ENCODE results near the gene PANX2.
"Not testable (repeated sequence)": the region's sequence is repeated elsewhere in the genome, so short reads cannot be mapped to it uniquely, and the experiment has no call there.

Gene PANX2

DNA sequence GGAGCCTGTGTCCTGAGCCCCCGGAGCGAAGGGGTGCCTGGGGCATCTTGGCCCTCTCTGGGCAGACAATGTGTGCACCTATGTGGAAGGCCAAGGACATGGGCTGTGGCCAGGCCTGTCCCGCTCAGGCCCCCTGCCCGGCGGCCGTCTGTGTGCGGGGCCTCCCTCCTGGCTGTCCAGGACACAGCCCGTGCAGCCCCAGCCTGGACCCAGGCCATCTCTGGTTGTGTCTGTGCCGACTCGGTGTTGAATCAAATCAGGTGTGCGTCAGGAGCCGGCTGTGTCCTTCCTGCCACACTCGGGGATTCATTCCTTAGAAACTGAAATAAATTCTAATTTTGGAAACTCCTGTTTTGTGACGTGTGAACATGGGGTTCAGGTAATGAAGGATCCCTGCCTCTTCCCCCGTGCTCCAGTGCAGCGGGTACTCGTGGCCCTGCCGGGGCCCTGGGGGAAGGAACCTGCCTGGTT is 28.8 kb downstream of the PANX2 start:
- no peak for DNase-seq (ENCODE audit: low read depth in 2 of 2)

DNA sequence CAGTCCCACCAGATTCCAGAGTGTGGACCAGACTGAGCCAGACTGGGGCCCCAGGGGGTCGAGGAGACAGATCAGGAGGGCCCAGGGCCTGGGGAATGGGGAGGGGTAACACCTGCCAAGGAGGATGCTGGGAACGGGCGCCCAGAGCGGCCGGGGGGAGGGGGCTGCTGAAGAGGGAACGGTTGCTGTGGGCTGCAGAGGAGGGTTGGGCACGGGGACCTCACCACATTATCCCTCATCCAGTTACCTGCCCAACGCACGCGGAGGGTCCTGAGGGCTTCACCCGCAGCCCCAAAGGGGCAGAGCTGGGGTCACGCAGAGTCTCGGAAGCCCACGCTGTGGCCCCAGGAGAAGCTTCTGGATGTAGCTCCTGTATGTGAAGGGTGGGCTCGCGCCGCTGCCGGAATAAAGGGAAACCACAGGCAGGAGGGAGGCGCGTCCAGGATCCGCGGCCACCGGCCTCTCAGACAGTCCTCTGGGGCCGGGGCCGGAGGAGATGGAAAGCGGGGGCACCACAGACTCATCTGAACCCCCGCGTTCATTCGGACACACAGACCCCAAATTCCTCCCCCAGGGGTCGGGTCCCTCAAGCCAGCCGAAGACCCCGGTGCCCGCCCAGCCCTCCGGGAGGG is 29.4 kb downstream of the PANX2 start:
- DNase-seq (ENCODE audit: low read depth in 2 of 2), result no peak

DNA sequence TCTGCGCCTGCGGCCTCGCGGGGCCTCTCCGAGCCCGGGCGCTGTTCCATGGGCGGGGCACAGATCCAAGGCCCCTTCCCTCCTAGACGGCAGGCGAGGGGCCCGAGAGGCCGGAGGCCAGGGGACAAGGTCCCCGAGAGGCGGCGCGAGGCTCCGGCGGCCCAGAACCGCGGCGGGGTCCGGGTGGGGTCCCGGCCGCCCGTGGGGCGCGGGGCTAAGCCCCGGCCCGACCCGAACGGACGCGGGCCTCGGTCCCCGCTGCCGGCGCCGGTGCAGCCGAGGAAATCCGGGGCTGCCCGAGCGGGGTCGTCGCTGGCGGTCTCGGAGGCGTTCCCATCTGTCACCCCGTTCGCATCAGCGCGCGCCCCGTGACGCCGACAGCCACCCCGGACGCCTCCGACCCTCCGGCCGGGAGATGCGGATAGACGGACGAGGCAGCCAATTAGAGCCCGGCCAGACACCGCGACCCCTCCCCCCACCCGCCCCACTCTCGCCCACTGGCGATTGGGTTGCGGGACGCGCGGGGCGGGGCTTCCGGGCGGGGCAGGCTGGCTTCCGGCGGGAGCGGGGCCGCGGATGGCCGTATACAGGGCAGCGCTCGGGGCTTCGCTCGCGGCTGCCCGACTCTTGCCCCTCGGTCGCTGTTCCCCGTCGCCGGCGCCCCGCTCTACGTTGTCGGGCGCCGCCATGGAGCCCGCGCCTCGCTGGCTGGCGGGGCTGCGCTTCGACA is 30.1 kb downstream of the PANX2 start, which contains the start of gene SELENOO:
TSS of gene SELENOO (plus strand) at position 551 of the 730 bp plus-strand sequence. CDS start at position 577, 26 bp downstream.
- DNase-seq (ENCODE audit: low read depth in 2 of 2), result peak; percentile 76 to 88

DNA sequence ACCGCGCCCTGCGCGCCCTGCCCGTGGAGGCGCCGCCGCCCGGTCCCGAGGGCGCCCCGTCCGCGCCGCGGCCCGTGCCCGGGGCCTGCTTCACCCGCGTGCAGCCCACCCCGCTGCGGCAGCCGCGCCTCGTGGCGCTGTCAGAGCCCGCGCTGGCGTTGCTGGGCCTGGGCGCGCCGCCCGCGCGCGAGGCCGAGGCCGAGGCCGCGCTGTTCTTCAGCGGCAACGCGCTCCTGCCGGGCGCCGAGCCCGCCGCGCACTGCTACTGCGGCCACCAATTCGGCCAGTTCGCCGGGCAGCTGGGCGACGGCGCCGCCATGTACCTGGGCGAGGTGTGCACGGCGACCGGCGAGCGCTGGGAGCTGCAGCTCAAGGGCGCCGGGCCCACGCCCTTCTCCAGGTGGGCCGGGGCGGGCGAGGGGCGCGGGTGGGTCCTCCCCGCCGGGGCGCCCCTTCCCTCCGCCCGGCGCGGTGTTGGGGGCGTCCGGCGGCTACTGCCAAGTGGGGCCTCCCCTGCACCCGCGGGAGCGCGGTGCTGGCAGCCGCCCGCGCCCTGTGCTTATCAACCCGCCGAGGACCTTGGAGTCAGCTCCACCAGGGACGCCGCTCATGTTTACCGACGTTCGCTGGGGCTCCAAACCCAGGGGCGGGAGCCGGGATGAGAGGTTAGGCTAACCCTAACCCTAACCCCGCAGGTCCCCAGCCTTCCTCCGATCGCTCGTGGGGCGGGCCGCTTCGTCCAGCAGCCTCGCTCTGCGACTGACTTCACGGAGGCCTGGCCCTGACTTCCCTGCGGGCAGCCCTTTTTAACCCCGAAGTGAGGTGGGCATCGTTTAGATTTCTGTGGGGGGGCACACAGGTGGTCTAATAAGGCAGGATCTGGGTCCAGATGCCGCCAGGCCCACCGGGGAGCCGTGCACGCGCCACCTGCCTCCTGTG is 30.9 kb downstream of the PANX2 start:
- DNase-seq (ENCODE audit: low read depth in 2 of 2), result no peak

DNA sequence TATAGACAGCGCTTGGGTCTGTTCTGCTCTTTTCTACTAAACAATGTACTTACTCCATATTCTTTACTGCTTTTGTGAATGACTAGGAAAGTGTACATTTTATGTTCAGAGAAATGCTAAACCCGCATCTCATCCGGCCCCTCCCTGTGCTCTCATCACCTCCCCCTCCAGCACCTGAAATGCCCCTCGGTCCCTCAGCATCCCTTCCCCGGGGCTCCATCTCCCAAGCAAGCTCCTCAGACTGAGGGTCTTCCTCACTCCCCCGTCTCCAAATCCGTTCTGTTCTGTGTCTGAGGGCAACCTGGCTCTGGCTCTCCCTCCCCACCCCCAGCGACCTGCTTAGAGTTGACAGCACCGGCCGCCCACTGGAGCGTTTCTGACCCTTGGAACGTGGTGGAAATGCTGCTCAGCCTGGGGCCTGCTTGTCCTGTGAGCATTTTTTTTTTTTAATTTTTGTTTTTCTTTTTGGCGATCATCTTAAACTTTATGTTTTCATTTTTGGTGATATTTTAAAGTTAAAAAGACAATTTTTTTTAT is 31.7 kb downstream of the PANX2 start:
- DNase-seq (ENCODE audit: low read depth in 2 of 2), result no peak

DNA sequence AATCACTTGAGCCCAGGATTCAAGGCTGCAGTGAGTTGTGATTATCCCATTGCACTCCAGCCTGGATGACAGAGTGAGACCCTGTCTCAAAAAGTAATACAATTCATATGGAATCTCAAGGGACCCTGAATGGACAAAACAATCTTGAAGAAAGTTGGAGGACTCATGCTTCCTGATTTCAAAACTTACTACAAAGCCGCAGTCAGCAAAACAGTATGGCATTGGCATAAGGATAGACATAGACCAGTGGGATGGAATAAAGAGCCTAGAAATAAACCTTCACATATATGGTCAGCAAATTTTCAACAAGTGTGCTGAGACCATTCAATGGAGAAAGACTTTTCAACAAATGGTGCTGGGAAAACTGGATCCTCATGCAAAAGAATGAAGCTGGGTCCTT is 32.8 kb downstream of the PANX2 start:
- DNase-seq (ENCODE audit: low read depth in 2 of 2), result no peak

DNA sequence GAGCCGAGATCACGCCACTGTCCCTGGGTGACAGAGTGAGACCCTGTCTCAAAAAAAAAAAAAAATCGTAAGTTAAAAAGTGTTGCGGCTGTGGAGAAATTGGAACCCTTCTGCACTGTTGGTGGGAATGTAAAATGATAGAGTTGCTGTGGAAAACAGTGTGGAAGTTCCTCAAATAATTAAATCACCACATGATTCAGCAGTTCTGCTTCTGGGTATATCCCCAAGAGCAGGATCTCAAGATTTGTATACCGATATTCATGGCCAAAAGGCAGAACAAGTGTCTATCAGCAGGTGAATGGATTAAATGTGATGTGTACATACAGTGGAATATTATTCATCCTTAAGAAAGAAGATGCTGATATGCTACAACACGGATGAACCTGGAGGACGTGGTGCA is 34.0 kb downstream of the PANX2 start:
- DNase-seq (ENCODE audit: low read depth in 2 of 2), result no peak

DNA sequence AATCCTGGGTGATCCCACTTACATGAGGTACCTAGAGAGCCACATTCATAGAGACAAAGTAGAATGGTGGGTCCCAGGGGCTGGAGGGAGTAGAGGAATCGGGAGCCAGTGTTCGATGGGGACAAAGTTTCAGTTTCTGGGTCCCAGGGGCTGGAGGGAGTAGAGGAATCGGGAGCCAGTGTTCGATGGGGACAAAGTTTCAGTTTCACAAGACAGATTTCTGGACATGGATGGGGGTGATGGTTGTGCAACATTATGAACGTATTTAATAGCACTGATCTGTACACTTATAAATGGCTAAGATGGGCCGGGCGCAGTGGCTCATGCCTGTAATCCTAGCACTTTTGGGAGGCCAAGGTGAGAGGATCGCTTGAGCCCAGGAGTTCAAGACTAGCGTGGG is 34.5 kb downstream of the PANX2 start:
- DNase-seq (ENCODE audit: low read depth in 2 of 2), result not testable (repeated sequence)

DNA sequence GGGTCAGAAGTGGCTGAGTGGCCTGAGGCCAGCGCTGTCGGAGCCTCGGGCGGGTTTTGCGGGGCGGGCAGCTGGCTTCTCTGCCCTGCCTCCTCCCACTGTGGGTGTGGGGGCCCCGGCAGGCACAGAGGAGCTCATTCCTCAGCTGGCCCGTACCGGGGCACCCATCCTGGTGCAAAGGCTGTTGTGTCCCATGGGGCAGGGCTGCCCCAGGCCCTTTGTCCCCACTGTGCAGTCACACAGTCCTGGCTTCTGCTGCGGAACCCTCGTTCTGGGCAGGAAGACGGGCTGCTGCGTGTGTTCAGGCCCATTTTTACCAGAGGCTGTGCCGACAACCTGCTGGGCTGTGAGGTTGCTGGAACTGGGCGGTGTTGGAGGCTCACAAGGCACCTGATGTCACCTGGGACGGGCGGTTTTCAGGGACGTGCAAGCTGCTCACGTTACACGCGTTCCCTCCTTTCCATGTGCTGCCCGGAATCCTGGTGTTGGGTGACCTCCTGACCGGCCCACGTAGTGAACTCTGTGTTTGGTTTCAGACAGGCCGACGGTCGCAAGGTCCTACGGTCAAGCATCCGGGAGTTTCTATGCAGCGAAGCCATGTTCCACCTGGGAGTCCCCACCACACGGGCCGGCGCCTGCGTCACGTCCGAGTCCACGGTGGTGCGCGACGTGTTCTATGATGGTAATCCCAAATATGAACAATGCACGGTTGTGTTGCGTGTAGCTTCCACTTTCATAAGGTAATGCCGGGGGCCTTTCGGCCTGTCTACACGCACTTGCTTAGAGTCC is 35.4 kb downstream of the PANX2 start:
- DNase-seq (ENCODE audit: low read depth in 2 of 2), result no peak

DNA sequence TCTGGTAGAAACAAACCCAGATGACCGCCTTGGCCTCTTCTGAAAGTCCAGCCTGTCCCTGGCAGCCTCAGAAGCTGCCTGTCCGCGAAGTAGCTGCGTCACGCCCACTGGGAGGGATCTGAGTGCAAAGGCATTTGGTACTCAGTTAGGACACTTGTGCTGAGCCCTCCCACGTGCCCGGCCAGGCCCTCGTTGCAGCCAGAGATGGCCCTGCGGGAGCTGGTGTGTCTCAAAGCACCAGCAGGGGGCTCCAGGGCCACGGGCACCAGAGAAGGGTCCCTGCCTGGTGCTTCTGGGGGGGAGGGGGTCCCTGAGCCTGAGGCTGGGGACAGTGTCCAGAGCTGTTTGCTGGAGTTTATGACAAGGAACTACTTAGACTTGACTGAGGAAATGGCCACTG is 36.1 kb downstream of the PANX2 start:
- no peak for DNase-seq (ENCODE audit: low read depth in 2 of 2)

DNA sequence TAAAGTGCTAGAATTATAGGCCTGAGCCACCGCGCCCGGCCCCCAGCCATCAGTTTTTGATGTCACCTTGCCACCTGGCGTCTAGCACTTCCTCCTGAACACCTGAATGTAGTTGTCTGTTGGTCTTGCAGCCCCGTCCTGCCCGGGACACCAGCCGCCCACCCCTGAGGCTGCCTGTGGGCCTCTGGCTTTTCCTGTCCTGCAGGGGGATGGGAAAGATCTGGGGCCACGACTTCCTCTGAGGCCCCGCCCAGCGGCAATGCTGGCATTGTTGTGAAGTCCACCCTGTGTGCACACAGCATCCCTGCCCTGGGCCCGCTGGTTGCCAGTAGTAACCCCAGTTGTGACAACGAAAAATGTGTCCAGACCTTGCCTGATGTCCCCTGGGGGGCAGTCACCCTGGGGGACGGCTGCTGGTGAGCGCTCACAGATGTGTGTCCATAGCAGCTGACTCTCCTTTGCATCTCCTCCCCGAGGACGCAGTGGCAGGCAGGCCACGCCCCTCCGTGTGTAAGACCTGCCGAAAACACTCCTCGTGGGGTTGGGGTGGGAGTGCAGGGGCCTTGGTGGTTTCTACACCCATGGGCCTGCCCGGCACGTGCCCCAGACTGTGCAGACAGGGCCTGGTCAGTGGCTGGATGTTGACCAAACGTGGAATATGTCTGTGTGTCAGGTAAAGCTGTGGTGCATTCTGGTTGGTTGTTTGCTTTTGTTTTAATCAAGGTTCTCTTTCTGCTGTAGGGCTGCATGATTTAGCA is 37.0 kb downstream of the PANX2 start:
- no peak for DNase-seq (ENCODE audit: low read depth in 2 of 2)

DNA sequence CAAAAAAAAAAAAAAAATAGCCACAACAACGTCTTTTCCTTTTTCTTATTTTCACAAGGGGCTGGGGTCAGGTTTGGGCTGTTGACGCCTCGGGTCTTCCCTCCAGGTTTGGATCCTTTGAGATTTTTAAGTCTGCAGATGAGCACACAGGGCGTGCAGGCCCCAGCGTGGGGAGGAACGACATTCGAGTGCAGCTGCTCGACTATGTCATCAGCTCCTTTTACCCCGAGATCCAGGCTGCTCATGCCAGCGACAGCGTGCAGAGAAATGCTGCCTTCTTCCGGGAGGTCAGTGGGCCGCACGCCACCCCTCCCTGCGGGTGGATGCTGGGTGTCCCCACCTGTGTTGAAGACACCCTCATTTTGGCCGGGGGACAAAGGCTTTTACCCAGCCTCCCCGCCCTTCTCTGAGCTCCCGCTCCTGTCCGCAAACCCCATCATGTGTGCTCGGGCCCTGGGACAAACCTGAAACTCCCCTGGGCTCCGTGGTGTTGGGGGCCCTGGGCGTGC is 38.0 kb downstream of the PANX2 start:
- DNase-seq (ENCODE audit: low read depth in 2 of 2), result no peak

DNA sequence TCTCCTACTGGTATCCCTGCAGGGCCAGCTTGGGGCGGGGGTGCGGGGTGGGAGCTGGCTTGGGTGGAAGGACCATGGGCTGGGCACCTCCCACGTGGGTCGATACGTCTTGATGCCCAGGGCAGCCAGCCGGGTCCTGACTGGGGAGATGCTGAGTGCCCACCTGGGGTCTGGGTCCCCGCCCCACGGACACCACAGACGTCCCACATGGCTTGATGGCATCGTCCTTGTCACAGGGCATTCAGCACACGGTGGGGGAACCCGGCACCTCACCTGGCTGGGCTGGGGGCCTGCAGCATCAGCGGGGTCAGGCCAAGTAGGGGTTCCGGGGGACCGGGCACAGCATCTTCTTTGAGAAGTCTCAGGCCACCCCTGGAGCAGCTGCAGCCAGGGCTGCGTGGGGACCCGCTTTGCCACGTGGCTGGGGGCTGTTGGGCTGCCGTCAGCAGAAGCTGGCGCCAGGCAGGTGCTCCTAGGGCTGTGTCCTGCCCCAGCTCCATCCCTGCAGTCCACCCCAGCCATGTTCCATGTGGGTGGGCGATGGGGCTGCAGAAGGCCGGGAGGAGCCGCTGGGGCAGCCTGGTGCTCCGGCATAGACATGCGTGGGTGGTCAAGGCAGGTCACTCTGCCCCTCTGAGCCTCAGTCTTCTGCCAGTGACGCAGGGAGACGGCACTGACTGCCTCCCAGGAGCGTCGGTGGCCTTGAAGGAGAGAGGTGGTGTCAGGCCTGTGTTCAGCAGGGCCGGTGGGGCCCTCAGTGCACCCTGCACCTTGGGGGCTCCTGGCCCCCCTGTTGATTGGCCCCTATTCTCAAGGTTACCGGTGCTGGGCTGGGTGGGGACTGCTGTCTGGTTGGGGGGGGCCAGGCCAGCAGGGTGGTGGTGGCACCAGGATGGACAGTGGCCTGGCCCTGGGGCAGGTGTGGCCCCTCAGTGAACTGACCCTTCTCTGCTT is 38.7 kb downstream of the PANX2 start:
- no peak for DNase-seq (ENCODE audit: low read depth in 2 of 2)

DNA sequence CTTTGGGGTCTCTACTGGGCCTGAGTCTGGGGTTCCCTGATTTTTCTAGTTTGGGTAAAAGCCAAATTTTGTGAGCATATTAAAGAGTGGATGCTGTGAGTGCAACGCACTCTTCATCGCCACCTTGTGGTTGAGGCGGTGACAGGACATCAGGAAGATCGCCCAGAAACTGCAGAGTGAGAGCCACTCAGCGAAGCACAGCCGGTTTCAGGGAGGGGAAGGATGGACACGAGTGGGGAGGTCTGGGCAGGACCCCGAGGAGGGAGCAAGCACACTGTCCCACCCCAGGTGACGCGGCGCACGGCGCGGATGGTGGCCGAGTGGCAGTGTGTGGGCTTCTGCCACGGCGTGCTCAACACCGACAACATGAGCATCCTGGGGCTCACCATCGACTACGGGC is 39.4 kb downstream of the PANX2 start:
- peak; percentile 31 to 40 for DNase-seq (ENCODE audit: low read depth in 2 of 2)

DNA sequence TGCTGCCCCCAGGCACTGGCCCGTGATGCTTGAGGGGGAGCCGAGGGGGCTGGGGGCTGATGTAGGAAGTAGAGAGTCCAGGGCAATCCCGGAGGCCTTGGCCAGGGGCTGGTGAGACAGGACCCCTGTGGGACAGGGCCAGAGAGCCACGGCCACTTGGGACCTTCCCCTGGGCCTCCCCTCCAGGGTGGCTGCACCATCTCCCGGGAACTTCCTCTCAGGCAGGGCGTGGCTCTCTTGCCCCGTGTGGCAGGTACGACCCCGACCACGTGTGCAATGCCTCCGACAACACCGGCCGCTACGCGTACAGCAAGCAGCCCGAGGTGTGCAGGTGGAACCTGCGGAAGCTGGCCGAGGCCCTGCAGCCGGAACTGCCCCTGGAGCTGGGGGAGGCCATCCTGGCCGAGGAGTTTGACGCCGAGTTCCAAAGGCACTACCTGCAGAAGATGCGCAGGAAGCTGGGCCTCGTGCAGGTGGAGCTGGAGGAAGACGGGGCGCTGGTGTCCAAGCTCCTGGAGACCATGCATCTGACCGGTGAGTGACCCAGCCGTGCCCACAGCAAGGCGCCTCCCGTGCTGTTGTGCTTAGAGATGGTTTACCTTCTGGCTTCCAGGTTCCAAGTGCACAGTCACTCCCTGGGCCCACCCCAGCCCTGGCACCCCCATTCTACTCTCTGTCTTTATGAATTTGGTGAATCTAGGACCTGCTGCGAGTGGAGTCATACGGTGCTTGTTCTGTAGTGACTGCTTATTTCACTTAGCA is 40.0 kb downstream of the PANX2 start:
- no peak for DNase-seq (ENCODE audit: low read depth in 2 of 2)

DNA sequence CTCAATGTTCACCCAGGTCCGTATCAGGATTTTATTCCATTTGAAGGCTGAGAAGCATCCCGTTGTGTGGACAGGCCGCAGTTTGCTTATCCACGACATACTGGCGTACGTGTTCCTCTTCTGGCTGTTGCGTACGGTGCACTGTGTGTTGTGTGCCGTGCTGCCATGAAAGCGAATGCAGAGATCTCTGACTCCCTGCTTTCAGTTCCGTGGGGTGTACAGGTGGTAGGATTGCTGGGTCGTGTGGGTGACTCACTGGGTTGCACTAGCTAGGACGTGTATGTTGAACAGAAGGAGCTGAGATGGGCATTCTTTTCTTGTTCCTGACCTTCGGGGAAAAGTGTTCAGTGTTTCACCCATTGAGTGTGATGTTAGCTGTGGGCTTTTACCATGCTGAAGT is 40.6 kb downstream of the PANX2 start:
- no peak for DNase-seq (ENCODE audit: low read depth in 2 of 2)

DNA sequence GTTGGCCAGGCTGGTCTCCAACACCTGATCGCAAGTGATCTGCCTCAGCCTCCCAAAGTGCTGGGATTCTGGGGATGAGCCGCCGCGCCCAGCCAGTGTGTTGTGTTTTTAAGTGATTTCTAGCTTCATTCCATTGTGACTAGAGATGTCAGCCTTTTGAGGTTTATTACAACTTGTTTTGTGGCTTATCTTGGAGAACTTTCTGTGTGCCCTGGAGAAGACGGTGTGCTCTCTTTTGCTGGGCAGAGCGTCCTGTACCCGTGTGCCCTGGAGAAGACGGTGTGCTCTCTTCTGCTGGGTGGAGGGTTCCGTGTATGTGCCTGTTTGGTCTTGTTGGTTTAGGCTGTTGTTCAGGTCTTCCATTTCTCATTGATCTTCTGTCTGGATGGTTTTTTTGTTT is 42.7 kb downstream of the PANX2 start:
- DNase-seq (ENCODE audit: low read depth in 2 of 2), result no peak

DNA sequence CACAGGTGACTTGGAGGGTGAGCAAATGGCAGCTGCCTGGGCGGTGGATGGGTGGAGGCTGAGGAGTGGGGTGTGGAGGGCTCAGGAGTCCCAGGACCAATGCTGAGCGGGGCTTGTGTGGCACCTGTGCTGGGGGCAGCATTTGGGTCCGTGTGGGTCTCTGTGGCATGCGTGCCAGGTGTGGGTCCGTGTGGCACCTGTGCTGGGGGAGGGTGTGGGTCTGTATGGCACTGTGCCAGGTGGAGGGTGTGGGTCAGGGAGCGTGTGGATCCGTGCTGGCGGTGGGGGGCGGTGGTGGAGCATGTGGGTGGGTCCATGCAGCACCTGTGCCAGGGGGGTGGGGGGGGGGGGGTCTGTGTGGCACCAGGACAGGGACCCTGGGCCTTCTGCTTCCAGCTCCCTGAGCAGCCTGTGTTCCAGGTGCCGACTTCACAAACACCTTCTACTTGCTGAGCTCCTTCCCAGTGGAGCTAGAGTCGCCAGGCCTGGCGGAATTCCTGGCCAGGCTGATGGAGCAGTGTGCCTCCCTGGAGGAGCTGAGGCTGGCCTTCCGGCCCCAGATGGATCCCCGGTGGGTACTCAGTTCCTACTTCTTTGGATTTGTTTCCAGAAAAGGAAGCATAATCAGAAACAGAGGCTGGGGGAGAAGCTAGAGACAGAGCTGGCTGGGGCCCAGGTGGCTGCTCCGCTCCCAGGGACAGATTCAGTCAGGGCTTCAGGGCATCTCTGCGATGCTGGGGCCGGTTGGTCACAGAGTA is 44.9 kb downstream of the PANX2 start:
- DNase-seq (ENCODE audit: low read depth in 2 of 2), result no peak
